Tibial artery (tissue), 4 donors: Measurements from ENCODE around the gene STAM2.
A peak's percentile ranks its signal among the peaks of the same experiment; 100 is the strongest.
"Not testable (repeated sequence)": the region's sequence is repeated elsewhere in the genome, so short reads cannot be mapped to it uniquely, and the experiment has no call there.

Experiments used
- DNase-seq, 2 donors: peaks; one replicate each; pipeline ENCODE4 v3.0.0-alpha.2; 2019
- H3K27ac ChIP-seq, 2 donors: fragments of 200-600 bp; sonication (generic) in 1 of 2; 1 replicate in 1 of 2; 2 replicates in 1 of 2; pipeline ENCODE4 v1.5.1; 2018 to 2019; ENCODE audit warnings: mild to moderate bottlenecking in 1 of 2
- H3K27me3 ChIP-seq, 2 donors: fragments of 200-600 bp; sonication (generic) in 1 of 2; one replicate each; pipeline versions ENCODE4 v1.5.1 to v1.6.0; 2016 to 2019
- H3K36me3 ChIP-seq, 3 donors: fragments of 200-600 bp; sonication (generic) in 2 of 3; one replicate each; pipeline ENCODE4 v1.5.1; 2016 to 2019; ENCODE audit warnings: mild to moderate bottlenecking in 2 of 3
- H3K4me1 ChIP-seq, 4 donors: fragments of 200-600 bp; sonication (generic) in 2 of 4; 1 replicate in 3 of 4; 2 replicates in 1 of 4; pipeline ENCODE4 v1.5.1; 2016 to 2019
- H3K4me3 ChIP-seq, 2 donors: fragments of 200-600 bp; sonication (generic) in 1 of 2; 1 replicate in 1 of 2; 2 replicates in 1 of 2; pipeline ENCODE4 v1.5.1; 2018 to 2019; ENCODE audit warnings: mild to moderate bottlenecking in 2 of 2
- H3K9me3 ChIP-seq, 3 donors: fragments of 200-600 bp; sonication (generic) in 1 of 3; one replicate each; pipeline ENCODE4 v1.5.1; 2016 to 2019
- CTCF ChIP-seq, 2 experiments: fragments of 200-600 bp in 1 of 2; fragments of 450-650 bp in 1 of 2; IDR thresholded peaks; one replicate each; pipeline ENCODE4 v1.5.1; 2017 to 2019; ENCODE audit warnings: antibody characterized with exemption in 2 of 2, mild to moderate bottlenecking in 1 of 2, moderate library complexity in 1 of 2
- intact Hi-C: fragments of 100-400 bp; cut with DNase I; formaldehyde crosslinking; loops from one replicate; pipeline ENCODE4 v1.15.0; 2023; ENCODE audit warnings: low total_unique reads

The STAM2 gene

GRCh38 chr2:152167065-152167464 is 8.5 kb downstream of the STAM2 start:
- no peak for TF ChIP-seq CTCF (IDR thresholded peaks at IDR 0.05)
- no peak for DNase-seq
- no peaks in the 10 kb centered on the region for H3K36me3 ChIP-seq
- H3K4me3 ChIP-seq: no peak overlapping the region
- peaks cover 0 to 78% (median 18%) of the 10 kb centered on the region in 4 donors for H3K4me1 ChIP-seq
- no peaks in the 10 kb centered on the region for H3K27me3 ChIP-seq
- H3K27ac ChIP-seq: peak overlapping the region; percentile 45 to 59
- intact Hi-C loops: no loop called here
- H3K9me3 ChIP-seq: no peaks in the 10 kb centered on the region

GRCh38 chr2:152166633-152167032 is 8.9 kb downstream of the STAM2 start:
- Histone ChIP-seq H3K4me3 (no peak overlapping the region), H3K4me1 (peaks cover 0 to 78% (median 16%) of the 10 kb centered on the region in 4 donors), H3K9me3 (no peaks in the 10 kb centered on the region), H3K27ac (peak overlapping the region; percentile 45 to 59), H3K36me3 (no peaks in the 10 kb centered on the region), H3K27me3 (no peaks in the 10 kb centered on the region)
- intact Hi-C loops: no loop called here
- DNase-seq: no peak
- TF ChIP-seq CTCF (IDR thresholded peaks at IDR 0.05): no peak

GRCh38 chr2:152165780-152166179 is 9.8 kb downstream of the STAM2 start:
- DNase-seq: no peak
- Histone ChIP-seq H3K4me3 (no peak overlapping the region), H3K4me1 (peaks cover 0 to 71% (median 13%) of the 10 kb centered on the region in 4 donors), H3K36me3 (no peaks in the 10 kb centered on the region), H3K9me3 (no peaks in the 10 kb centered on the region), H3K27me3 (no peaks in the 10 kb centered on the region), H3K27ac (peak overlapping the region; percentile 45 to 59)
- intact Hi-C loops: no loop called here
- TF ChIP-seq CTCF (IDR thresholded peaks at IDR 0.05): no peak

- Histone ChIP-seq H3K4me3 (no peak overlapping the region), H3K9me3 (no peaks in the 10 kb centered on the region), H3K27ac (peak overlapping the region in 1 of 2 donors; percentile 59), H3K4me1 (peaks cover 0 to 67% (median 11%) of the 10 kb centered on the region in 4 donors), H3K36me3 (no peaks in the 10 kb centered on the region), H3K27me3 (no peaks in the 10 kb centered on the region)
- TF ChIP-seq CTCF (IDR thresholded peaks at IDR 0.05): no peak
- intact Hi-C loops: no loop called here
- no peak for DNase-seq
Observed at GRCh38 chr2:152165306-152165705, 10.3 kb downstream of the STAM2 start.

- H3K36me3 ChIP-seq, H3K27me3 ChIP-seq, H3K27ac ChIP-seq, intact Hi-C loops, H3K4me3 ChIP-seq, DNase-seq, H3K9me3 ChIP-seq: not testable (repeated sequence)
- H3K4me1 ChIP-seq: peaks cover 0 to 54% (median 8%) of the 10 kb centered on the region in 4 donors
Observed at GRCh38 chr2:152163669-152164068, 11.9 kb downstream of the STAM2 start.

GRCh38 chr2:152162141-152162540 is 13.4 kb downstream of the STAM2 start:
- Histone ChIP-seq H3K27me3 (no peaks in the 10 kb centered on the region), H3K36me3 (no peaks in the 10 kb centered on the region), H3K4me1 (peaks cover 0 to 42% (median 6%) of the 10 kb centered on the region in 4 donors), H3K9me3 (no peaks in the 10 kb centered on the region), H3K4me3 (no peak overlapping the region), H3K27ac (no peak overlapping the region)
- no peak for DNase-seq
- TF ChIP-seq CTCF (IDR thresholded peaks at IDR 0.05): no peak
- intact Hi-C loops: no loop called here
